ENCODE measurements around the gene PRXL2C.
A peak's percentile ranks its signal among the peaks of the same experiment; 100 is the strongest.

PRXL2C gene

DNA sequence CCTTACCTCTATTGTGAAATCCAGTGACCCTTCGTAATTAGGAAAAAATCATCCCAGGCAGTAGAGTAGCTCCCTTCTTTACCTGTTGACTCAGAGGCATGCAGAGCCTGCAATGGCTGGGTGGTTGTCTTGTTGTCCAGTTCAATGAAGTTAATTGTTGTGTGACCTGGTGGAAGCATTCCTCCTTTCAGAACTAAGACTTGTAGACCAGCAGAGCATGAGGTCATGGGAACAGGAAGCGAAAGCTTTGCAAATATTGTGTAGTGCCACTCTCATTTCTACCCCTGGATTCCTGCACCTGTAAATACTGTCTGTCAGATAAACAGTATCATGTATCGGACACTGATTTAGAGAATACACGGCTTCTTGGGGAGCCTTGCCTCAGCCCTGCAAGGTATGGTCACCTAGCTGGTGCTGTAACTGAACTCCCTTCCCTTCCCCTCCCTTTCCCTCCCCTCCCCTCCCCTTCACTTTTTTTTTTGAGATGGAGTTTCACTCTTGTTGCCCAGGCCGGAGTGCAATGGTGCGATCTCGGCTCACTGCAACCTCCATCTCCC is 5.7 kb upstream of the PRXL2C start:
- Histone ChIP-seq H3K9ac (ENCODE audit: insufficient read length) (no peak overlapping the region), H3K9me3 (ENCODE audit: low read depth, low read length) (no peaks in the 10 kb centered on the region), H3K4me3 (no peak overlapping the region), H3K36me3 (ENCODE audit: insufficient read depth, low read length) (no peaks in the 10 kb centered on the region), H3K27ac (no peak overlapping the region)
- no peak for TF ChIP-seq FOXP2 (optimal IDR thresholded peaks at IDR 0.05; ENCODE audit: control extremely low read depth, extremely low read length, insufficient read depth)
- TF ChIP-seq POLR2AphosphoS5 (IDR thresholded peaks at IDR 0.05; ENCODE audit: borderline replicate concordance, low read depth, low read length): no peak
- TF ChIP-seq EZH2 (IDR thresholded peaks at IDR 0.05): no peak
- DNase-seq (ENCODE audit: low read depth, low spot score): no peak

DNA sequence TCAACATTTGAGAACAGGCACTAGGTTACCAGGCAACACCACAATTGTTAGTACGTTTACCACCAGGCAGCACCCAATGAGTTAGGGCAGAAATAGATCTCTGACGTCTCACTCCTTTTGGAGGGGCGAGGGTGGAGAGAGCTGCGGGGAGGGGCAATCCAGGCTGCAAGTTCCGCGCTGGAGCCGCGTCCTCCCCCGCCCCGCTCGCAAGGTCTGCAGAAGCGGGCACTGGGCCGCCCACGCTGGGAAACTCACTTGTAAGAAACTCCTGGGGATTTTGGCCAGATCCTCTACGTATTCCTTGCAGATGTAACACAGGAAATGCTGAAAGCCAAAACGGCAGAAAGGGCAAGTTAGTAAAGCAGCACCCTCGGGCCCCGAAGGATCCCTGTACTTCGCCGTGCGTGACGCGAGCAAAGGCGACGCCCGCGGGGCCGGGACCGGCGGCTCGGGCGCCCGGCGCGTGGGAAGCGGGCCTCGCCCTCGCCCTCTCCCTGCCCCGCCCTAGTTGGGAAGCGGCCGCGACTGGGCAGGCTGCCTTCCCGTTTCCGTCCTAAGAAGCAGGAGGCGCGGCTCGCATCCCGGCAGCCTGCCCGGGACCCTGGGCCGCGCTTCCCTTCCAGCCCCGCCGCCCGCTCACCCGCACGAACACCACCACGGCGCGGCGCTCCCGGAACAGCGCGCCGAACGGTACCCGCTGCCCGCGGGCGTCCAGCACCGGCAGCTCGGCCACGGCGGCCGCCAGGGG is 493 bp downstream of the PRXL2C start:
- H3K9me3 ChIP-seq (ENCODE audit: low read depth, low read length): no peaks in the 10 kb centered on the region
- H3K4me3 ChIP-seq: peak overlapping the region; percentile 87
- TF ChIP-seq FOXP2 (optimal IDR thresholded peaks at IDR 0.05; ENCODE audit: control extremely low read depth, extremely low read length, insufficient read depth): no peak
- 0 out of 2 replicates have a peak, but pooled peaks have one; percentile 25 for TF ChIP-seq POLR2AphosphoS5 (IDR thresholded peaks at IDR 0.05; ENCODE audit: borderline replicate concordance, low read depth, low read length)

DNA sequence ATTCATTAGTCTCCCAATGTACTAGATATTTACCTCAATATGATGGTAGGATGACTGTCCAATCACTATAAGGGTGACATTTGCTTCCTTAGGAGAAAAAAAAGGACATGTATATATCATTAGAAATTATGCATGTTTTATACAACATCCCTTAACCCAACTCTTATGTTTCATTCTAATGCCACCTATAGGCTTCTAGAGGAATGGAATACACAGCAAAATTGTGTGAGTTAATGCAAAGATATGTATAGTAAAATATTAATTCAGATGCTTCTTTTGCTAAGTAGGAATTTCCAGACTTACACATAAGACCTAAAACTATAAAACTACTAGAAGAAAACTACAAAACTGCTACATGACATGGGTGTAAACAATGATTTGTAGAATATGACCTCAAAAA is 3.5 kb downstream of the PRXL2C start:
- no peak overlapping the region for H3K9ac ChIP-seq (ENCODE audit: insufficient read length)
- H3K4me3 ChIP-seq: no peak overlapping the region
- H3K27ac ChIP-seq: no peak overlapping the region
- TF ChIP-seq EZH2 (IDR thresholded peaks at IDR 0.05) (no peak), FOXP2 (optimal IDR thresholded peaks at IDR 0.05; ENCODE audit: control extremely low read depth, extremely low read length, insufficient read depth) (no peak)
- H3K36me3 ChIP-seq (ENCODE audit: insufficient read depth, low read length): peaks cover 12% of the 10 kb centered on the region; the same call in 1 of the 2 replicates
- H3K9me3 ChIP-seq (ENCODE audit: low read depth, low read length): no peaks in the 10 kb centered on the region
- peak; percentile 16 for DNase-seq (ENCODE audit: low read depth, low spot score)

More for the DNA sequence above, 493 bp downstream of the PRXL2C start:
- DNase-seq (ENCODE audit: low read depth, low spot score): peak; percentile 44
- Histone ChIP-seq H3K36me3 (ENCODE audit: insufficient read depth, low read length) (peaks cover 12% of the 10 kb centered on the region; the same call in 1 of the 2 replicates), H3K27ac (peak overlapping the region; percentile 40; the same call in 1 of the 2 replicates), H3K9ac (ENCODE audit: insufficient read length) (peak overlapping the region; percentile 73)

DNA sequence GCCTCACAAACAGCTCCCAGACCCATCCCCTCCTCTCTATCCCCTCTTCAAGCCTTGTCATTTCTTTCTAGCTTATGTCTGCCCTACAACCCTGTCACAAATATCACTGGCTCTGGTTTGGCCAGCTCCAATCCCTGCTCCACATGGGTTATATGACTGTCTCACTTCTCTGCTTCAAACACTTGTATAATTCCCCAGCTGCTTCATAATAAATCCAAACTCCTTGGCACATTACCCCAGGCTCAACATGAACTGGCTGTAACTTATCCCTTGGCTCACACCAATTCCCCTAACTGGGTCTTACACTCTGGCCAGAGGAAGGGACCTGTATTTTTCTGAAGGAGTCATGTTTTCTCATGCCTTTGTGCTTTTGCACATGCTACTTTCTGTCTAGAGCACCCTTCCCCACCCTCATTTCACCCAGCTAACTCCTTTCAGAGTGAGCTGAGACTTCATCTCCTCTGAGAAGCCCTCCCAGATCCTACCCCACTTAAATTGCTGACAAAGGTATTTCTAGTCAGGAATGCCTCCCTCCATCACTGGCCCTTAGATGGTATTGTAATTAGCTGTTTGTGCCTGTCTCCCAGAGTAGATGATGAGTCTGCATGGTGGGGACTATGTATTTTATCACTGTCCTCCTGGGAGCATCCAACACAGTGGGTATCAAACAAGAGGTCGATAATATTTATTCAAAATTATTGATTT is 5.3 kb downstream of the PRXL2C start:
- no peak for DNase-seq (ENCODE audit: low read depth, low spot score)
- TF ChIP-seq EZH2 (IDR thresholded peaks at IDR 0.05) (no peak), POLR2AphosphoS5 (IDR thresholded peaks at IDR 0.05; ENCODE audit: borderline replicate concordance, low read depth, low read length) (no peak), FOXP2 (optimal IDR thresholded peaks at IDR 0.05; ENCODE audit: control extremely low read depth, extremely low read length, insufficient read depth) (no peak)
- Histone ChIP-seq H3K9ac (ENCODE audit: insufficient read length) (no peak overlapping the region), H3K9me3 (ENCODE audit: low read depth, low read length) (no peaks in the 10 kb centered on the region), H3K4me3 (no peak overlapping the region), H3K27ac (no peak overlapping the region), H3K36me3 (ENCODE audit: insufficient read depth, low read length) (peaks cover 12% of the 10 kb centered on the region; the same call in 1 of the 2 replicates)

DNA sequence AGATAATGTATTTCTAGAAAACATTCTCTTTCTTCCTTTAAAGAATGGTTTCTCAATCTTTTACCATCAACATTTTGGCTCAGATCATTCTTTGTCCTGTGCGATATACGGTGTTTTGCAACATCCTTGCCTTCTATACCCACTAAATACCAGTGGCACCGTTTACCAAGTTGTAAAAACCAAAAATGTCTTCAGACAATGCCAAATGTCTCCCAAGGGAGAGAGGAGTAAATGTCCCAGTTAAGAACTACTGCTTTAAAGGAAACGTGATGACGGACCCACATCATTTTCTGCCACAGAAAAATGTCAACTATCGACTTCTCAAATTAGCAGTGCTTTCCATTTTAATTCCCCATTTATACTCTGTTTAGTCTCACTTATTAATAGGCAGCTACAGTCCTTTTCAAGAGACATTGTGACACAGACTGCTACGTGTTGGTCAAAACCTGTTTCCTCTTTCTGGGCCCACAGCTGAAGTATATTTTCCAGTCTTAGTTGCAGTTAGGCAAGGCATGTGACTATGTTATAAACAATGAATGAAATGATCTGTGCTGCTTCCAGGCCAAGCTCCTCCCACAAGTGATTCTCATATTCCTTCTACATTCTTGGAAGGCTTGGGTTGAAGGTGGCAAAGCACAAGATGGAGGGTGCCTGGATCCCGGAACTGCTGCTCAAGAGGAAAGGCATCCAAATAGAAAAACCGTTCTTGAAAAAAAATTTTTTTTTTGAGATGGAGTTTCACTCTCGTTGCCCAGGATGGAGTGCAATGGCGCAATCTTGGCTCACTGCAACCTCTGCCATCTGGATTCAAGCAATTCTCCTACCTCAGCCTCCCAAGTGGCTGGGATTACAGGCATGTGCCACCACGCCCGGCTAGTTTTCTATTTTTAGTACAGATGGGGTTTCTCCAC is 8.8 kb downstream of the PRXL2C start:
- peak overlapping the region; percentile 19; the same call in 1 of the 2 replicates for H3K27ac ChIP-seq
- DNase-seq (ENCODE audit: low read depth, low spot score): no peak
- no peak overlapping the region for H3K9ac ChIP-seq (ENCODE audit: insufficient read length)
- TF ChIP-seq EZH2 (IDR thresholded peaks at IDR 0.05) (no peak), POLR2AphosphoS5 (IDR thresholded peaks at IDR 0.05; ENCODE audit: borderline replicate concordance, low read depth, low read length) (no peak), FOXP2 (optimal IDR thresholded peaks at IDR 0.05; ENCODE audit: control extremely low read depth, extremely low read length, insufficient read depth) (no peak)
- H3K4me3 ChIP-seq: no peak overlapping the region
- peaks cover 11% of the 10 kb centered on the region; the same call in 1 of the 2 replicates for H3K36me3 ChIP-seq (ENCODE audit: insufficient read depth, low read length)
- no peaks in the 10 kb centered on the region for H3K9me3 ChIP-seq (ENCODE audit: low read depth, low read length)

DNA sequence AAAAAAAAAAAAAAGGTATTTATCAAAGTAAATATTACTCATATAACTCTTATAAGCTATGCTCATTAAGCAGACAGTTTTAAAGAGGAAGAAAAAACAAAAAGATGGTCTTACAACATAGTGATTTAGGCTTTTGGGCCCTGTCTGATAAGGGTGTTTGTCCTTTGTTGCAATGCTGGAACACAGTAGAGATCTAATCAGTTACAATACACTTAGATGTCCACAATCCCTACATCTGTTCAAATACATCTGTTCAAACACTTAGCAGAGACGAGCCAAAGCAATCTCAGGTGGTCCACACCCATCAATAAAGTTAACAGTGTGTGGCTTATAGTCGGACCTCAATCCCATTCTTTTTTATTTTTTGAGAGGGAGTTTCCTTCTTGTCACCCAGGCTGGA is 11.0 kb downstream of the PRXL2C start:
- H3K4me3 ChIP-seq: no peak overlapping the region
- no peaks in the 10 kb centered on the region for H3K9me3 ChIP-seq (ENCODE audit: low read depth, low read length)
- TF ChIP-seq POLR2AphosphoS5 (IDR thresholded peaks at IDR 0.05; ENCODE audit: borderline replicate concordance, low read depth, low read length): no peak
- TF ChIP-seq FOXP2 (optimal IDR thresholded peaks at IDR 0.05; ENCODE audit: control extremely low read depth, extremely low read length, insufficient read depth): no peak
- no peak for TF ChIP-seq EZH2 (IDR thresholded peaks at IDR 0.05)
- H3K36me3 ChIP-seq (ENCODE audit: insufficient read depth, low read length): no peaks in the 10 kb centered on the region
- no peak overlapping the region for H3K27ac ChIP-seq
- DNase-seq (ENCODE audit: low read depth, low spot score): no peak
- H3K9ac ChIP-seq (ENCODE audit: insufficient read length): no peak overlapping the region

DNA sequence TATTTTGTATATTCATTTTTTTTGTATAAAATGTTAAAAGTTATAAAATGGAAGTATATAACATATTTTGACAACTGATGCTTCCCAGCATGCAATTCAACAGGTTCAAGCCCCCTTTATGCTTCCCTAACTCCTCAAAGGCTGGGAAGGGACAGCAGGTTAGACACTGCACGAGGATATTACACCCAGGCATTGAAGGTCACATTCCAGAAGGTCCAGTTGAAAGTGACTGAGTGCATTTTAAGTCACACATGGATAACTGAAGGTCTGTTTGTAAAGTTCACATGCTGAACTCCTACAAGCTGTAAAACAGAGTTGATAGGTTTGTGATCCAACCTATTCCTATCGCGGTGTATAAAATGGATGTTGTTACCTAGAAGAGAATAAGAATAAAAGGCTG is 13.6 kb downstream of the PRXL2C start:
- Histone ChIP-seq H3K4me3 (no peak overlapping the region), H3K27ac (no peak overlapping the region), H3K9me3 (ENCODE audit: low read depth, low read length) (no peaks in the 10 kb centered on the region), H3K9ac (ENCODE audit: insufficient read length) (no peak overlapping the region), H3K36me3 (ENCODE audit: insufficient read depth, low read length) (no peaks in the 10 kb centered on the region)
- no peak for DNase-seq (ENCODE audit: low read depth, low spot score)
- TF ChIP-seq POLR2AphosphoS5 (IDR thresholded peaks at IDR 0.05; ENCODE audit: borderline replicate concordance, low read depth, low read length): no peak

All from SK-N-MC (cell line).